NCI-H128 (cell line): ENCODE data around the gene SMCO2.
"Not testable (repeated sequence)": the region's sequence is repeated elsewhere in the genome, so short reads cannot be mapped to it uniquely, and the experiment has no call there.

Source experiments
- DNase-seq: peaks from one replicate; lab custom pipeline; 2025; ENCODE audit not compliant: unreplicated experiment; lab: John Stamatoyannopoulos, UW

SMCO2 gene

GRCh38 chr12:27524839-27525753, 78.6 kb downstream of the SMCO2 start:
- DNase-seq: no peak

DNA sequence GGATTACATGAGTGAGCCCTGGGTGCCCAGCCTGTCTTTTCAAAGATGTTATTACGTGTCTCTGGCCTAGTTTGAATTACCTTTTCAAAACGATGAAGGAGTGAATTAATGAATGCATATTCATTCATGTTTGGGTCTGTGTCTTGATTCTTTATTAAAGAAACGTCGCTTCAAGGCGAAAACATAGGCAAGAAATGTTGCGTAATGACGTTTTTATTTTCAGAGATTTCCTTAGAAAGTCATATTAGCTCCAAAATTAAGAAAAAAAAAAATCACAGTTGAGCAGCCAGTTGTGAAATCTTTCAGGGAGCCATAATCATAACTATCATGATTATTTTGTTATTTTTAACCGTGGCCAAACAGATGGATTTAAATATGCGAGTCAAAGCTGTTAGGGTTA, 81.0 kb downstream of the SMCO2 start:
- DNase-seq: no peak

GRCh38 chr12:27528788-27529187, 82.3 kb downstream of the SMCO2 start:
- no peak for DNase-seq

- no peak for DNase-seq
These were observed 83.8 kb downstream of the SMCO2 start for GRCh38 chr12:27530157-27530922.

DNA sequence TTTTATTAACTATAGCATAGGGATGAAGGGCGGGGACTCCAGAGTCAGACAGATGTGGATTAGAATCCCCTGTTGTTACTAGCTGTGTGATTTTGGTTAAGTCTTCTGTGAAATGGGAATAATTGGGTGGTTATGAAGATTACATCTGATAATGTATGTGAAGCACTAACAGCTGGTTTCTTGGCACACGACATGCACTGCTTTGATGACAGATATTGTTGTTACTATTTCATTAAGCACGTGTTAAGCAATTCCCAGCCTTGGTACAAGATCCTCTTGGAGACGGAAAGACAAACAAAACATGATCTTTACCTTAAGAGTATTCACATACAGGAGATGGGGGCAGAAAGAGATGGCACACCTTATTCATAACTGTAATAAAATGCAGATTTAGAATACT, 85.4 kb downstream of the SMCO2 start:
- DNase-seq: no peak

DNA sequence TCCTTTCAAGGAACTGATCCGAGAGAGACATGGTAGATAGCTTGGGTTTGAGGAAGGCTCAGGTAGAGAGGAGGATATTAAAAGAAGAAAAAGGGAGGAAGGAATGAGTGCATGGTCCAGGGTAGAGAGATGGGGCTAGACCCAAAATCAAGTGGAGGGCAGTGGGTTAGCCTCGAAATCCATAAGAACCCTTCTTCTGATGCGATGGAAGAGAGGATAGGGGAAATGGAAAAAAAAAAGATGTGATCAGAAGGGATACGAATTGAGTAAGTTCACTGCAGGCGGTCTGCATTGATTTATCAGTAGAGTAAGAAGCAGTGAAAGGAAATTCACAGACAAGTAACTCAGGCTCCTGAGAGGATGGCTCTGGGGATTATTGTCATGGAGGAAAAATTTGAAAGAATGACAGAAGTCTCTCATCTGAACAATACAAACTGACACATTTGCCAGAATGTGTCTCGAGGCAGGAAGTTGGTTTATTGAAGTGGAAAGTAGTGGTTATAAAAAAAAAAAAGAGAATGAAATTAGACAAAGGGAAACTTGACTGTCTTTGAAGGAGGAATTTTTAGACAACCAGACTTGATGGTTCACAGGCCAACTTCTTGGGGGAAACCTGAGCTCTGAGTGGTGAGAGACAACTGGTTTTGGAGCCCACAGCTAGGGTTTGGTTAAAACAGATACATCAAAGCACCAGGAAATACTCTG, 87.7 kb downstream of the SMCO2 start:
- no peak for DNase-seq

DNA sequence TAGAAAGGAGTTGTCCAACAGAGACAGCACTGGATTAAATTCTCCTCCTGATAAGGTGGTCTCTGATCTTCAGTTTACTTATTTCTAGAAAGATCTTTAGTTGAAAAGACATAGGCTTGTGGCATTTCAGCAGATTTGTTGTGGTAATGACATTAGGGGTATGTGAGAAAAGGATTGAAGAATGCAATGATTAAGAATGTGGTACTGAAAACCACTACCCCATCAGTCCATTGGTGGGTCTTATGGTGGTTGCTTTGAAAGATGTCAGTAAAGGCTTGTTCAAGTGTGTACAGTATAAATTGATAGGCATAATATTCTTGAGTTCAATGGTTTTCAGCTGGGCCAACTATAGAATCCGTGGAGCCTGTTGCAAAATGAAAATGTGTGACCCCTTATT, 88.2 kb downstream of the SMCO2 start:
- DNase-seq: no peak

DNA sequence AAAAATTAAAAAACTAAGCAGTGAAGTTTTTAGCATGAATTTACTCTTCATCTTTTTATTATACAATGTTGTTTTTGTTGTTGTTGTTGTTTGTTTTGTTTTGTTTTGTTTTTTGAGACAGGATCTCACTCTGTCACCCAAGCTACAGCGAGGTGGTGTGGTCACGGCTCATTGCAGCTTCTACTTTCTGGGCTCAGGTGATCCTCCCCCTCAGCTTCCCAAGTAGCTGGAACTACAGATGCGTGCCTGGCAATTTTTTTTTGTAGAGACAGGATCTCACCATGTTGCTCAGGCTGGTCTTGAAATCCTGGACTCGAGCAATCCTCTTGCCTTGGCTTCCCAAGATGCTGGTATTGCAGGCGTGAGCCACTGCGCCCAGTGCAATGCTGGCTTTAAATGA, 88.8 kb downstream of the SMCO2 start:
- no peak for DNase-seq

GRCh38 chr12:27537855-27538675, 91.5 kb downstream of the SMCO2 start:
- no peak for DNase-seq

GRCh38 chr12:27539191-27539631, 92.7 kb downstream of the SMCO2 start:
- no peak for DNase-seq

DNA sequence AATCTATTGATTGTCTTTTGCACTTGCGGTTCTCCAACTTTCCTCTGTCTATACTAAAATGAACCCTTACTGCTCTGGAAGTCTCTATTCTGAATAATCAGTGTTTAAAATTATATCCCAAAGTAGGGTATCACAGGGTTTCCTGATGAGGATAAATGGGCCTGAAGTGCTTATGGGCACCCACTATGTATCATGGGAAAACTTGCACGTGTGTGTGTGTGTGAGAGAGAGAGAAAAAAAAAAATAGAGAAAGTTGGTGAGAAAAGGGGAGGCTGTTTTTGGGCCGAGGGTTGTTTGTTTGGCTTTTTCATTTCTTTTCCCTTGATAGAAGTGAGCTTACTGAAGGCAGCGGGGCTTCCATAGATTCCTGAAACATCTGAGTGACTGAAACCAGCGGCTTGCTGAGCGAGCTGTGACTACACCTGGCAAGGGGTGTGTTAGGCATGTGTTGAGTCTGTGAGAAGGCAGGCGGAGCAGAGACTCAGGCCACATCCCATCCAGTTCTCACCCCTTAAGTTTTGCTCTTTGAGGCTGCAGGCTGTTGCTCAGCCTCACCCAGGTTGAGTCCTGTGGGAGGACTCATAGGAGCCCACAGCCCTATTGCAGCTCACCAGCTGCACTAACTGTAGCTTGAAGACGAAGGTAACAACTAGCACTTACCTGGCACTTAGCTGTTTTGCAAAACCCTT, 94.6 kb downstream of the SMCO2 start:
- no peak for DNase-seq

GRCh38 chr12:27542628-27543027, 96.1 kb downstream of the SMCO2 start:
- DNase-seq: no peak

DNA sequence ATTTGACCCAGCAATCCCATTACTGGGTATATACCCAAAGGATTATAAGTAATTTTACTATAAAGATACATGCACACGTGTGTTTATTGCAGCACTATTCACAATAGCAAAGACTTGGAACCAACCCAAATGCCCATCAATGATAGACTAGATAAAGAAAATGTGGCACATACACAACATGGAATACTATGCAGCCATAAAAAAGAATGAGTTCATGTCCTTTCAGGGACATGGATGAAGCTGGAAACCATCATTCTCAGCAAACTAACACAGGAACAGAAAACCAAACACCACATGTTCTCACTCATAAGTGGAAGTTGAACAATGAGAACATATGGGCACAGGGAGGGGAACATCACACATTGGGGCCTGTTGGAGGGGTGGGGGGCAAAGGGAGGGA, 98.3 kb downstream of the SMCO2 start:
- not testable (repeated sequence) for DNase-seq

GRCh38 chr12:27545665-27546064, 99.1 kb downstream of the SMCO2 start:
- DNase-seq: no peak

DNA sequence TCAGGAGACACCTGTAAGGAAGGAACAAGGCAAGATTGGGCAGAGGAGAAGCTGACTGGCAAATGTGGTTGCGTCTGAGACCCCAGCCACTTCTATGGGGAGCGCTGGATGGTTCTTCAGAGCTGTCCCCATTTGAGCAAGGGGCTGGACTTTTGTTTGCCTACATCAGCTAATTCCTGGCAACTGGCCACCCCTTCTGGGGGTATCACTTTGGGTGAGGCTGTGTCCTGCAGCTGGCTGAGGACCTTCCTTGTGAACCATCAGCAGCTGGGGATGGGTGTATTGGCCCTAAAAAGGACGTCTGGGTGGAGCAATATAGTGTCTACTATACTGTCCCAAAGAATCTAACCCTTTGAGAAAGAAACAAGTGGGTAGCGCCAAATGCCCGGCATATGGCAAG, 101.1 kb downstream of the SMCO2 start:
- no peak for DNase-seq

DNA sequence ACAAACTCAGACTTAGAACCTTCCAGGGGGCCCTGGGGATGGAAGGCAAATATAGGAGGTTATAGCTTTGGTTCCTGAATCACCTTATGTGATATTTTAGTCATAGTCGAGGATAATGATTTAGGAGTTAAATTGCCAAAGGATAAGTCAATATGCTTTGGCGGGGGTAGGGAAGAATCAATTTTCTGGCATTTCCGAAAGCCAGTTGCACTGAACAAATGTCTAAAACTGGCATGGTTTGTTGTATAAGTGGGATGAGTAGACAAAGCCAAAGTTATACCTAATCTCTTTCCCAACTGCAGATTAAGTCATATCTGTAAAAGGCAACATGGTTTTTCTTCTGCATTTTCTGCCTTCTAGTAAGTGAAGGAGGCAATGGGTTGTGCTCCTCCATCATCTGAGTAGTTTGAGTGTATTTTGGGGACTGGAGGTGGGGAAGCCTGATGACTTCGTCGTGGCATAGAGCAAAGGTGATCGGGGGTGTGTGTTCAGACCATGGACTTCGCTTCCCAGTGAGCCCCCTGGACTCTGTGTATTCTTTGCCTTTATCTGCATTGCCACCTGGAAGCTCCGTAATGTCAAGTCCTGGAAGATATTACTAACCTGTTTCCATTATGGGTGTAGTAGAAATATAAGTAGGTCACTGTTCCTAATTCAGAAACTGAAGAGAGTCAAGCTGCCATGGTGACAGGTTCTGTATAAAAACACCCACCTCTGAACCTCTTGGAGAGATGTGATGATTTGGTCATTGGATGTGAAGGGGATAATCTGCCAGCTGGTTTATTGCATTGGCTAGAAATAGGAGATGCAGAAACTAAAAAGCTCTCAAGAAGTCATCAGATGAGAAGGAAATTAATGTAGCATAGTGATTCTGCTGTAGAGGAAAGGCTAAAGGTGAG, 102.0 kb downstream of the SMCO2 start:
- DNase-seq: no peak

- no peak for DNase-seq
These were observed 102.8 kb downstream of the SMCO2 start for GRCh38 chr12:27549236-27549800.

DNA sequence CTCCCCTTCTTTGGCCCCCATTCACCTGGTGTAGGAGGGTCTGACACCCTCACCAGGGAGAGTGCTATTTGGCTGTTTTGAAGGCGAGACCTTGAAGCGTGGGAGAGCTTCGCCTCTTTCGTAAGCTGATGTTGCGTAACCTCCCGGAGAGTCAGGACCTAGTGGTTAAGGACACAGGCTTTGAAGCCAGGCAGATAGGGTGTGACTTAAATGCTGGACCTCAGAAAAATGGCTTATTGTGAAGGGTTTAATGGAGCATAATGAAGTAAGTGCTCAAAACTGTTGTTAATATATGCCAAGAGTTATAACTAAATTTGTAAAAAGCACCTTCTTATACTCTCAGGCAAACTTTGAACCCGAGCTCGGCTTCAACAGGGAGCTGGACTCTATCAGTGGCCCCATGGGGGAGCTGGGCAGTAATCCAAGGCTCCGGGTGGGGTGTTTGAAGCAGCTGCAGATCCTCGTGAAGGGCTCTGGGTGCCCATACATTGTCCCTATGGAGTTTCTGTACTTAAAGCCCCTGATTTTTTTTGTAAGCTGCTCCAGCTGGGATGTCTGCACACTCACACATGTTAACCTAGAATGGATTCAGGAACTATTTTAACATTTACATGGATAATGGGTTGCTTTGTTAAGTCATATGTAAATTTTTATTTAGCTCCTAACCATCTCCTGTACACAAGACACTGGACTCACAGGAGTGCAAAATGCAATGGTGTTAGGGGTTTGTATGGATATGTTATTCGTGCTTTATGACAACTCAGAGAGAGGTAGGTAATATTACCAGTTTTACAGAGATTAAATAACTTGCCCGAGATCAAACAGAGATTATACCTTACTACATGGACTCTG, 103.5 kb downstream of the SMCO2 start:
- DNase-seq: no peak
